Parathyroid adenoma (tissue), 2 donors: ENCODE data around the gene CPE.

Source experiments
- H2AFZ ChIP-seq: fragments of 300-600 bp; sonication (generic); one replicate; pipeline ENCODE4 v1.7.0; 2017; ENCODE audit warnings: antibody characterized with exemption, mild to moderate bottlenecking
- H3K27ac ChIP-seq: fragments of 300-600 bp; sonication (generic); one replicate; pipeline ENCODE4 v1.7.0; 2017
- H3K27me3 ChIP-seq: fragments of 300-600 bp; sonication (generic); one replicate; pipeline ENCODE4 v1.7.0; 2017; ENCODE audit warnings: low read length; ENCODE audit not compliant: control insufficient read depth, insufficient read depth
- H3K36me3 ChIP-seq: fragments of 300-600 bp; sonication (generic); one replicate; pipeline ENCODE4 v1.7.0; 2017; ENCODE audit warnings: low read length; ENCODE audit not compliant: control insufficient read depth, insufficient read depth
- H3K4me1 ChIP-seq: fragments of 300-600 bp; sonication (generic); one replicate; pipeline ENCODE4 v1.7.0; 2017; ENCODE audit warnings: control low read depth
- H3K4me2 ChIP-seq: fragments of 300-600 bp; sonication (generic); one replicate; pipeline ENCODE4 v1.7.0; 2017; ENCODE audit warnings: low read length
- H3K4me3 ChIP-seq: fragments of 300-600 bp; sonication (generic); one replicate; pipeline ENCODE4 v1.7.0; 2017; ENCODE audit warnings: low read depth, low read length
- H3K79me2 ChIP-seq: fragments of 300-600 bp; sonication (generic); one replicate; pipeline ENCODE4 v1.7.0; 2017; ENCODE audit warnings: control low read depth
- H3K9ac ChIP-seq: fragments of 300-600 bp; sonication (generic); one replicate; pipeline ENCODE4 v1.7.0; 2017; ENCODE audit warnings: mild to moderate bottlenecking
- H3K9me3 ChIP-seq: fragments of 300-600 bp; sonication (generic); one replicate; pipeline ENCODE4 v1.7.0; 2017; ENCODE audit warnings: low read length; ENCODE audit not compliant: control insufficient read depth
- CTCF ChIP-seq: fragments of 300-600 bp; sonication (generic); IDR thresholded peaks from one replicate; pipeline ENCODE4 v1.7.0; 2017; ENCODE audit warnings: antibody characterized with exemption, mild to moderate bottlenecking
- donor health status: primary hyperparathyroidism.

The CPE gene

GRCh38 chr4:165384598-165384997 lies 5.8 kb downstream of the CPE start:
- Histone ChIP-seq H3K79me2 (no peaks in the 10 kb centered on the region), H3K9me3 (no peaks in the 10 kb centered on the region), H3K4me3 (no peak overlapping the region), H2AFZ (no peak overlapping the region), H3K27ac (no peak overlapping the region), H3K36me3 (no peaks in the 10 kb centered on the region), H3K9ac (no peak overlapping the region), H3K27me3 (no peaks in the 10 kb centered on the region), H3K4me2 (no peak overlapping the region), H3K4me1 (peaks cover 3% of the 10 kb centered on the region)
- no peak for TF ChIP-seq CTCF

GRCh38 chr4:165385126-165385525 lies 6.3 kb downstream of the CPE start:
- H3K4me3 ChIP-seq, result no peak overlapping the region
- H3K27ac ChIP-seq, result no peak overlapping the region
- no peaks in the 10 kb centered on the region for H3K79me2 ChIP-seq
- no peak for TF ChIP-seq CTCF
- no peaks in the 10 kb centered on the region for H3K9me3 ChIP-seq
- H3K27me3 ChIP-seq, result no peaks in the 10 kb centered on the region
- H2AFZ ChIP-seq, result no peak overlapping the region
- no peaks in the 10 kb centered on the region for H3K36me3 ChIP-seq
- peaks cover 3% of the 10 kb centered on the region for H3K4me1 ChIP-seq
- H3K4me2 ChIP-seq, result no peak overlapping the region
- no peak overlapping the region for H3K9ac ChIP-seq

DNA sequence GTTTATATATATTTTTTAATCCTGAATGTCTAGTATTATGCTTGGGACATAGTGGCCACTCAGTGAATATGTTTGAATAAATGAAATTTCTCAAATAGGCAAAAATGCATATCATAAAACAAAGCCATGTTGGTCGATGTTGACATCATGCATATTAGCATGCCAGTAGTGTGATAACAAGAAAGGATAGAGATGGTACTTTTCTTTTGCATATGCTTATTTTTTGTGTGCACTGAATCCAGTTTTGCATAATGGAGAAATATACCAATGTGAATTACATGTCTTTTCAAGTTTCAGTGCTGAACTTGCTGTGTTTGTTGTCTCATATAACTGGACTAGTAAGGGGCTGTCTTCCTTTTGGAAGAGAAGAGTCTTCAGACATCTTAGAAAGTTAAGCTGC lies 7.5 kb downstream of the CPE start:
- H3K79me2 ChIP-seq, result no peaks in the 10 kb centered on the region
- no peaks in the 10 kb centered on the region for H3K36me3 ChIP-seq
- H3K9ac ChIP-seq, result no peak overlapping the region
- no peak overlapping the region for H3K4me3 ChIP-seq
- no peak overlapping the region for H3K27ac ChIP-seq
- no peak overlapping the region for H3K4me2 ChIP-seq
- H2AFZ ChIP-seq, result no peak overlapping the region
- H3K9me3 ChIP-seq, result no peaks in the 10 kb centered on the region
- TF ChIP-seq CTCF, result no peak
- no peaks in the 10 kb centered on the region for H3K27me3 ChIP-seq
- no peaks in the 10 kb centered on the region for H3K4me1 ChIP-seq

DNA sequence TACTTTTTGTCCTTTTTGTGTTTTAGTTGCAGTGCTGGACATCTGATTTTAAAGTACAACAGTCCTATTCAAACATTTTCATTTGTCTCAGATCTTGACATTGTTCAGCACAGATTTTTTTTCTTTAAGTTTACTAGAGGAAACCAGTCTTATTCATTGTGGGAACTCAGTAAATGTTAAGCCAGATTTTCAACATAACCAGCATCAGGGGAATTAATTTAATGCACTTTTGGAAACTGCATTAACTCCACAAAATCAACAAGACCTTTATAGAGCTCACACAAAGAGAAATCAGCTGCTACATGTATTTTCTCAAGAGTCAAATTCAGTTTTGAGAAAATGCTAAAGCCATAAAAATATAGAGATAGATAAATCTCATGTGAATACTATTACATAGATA lies 9.9 kb downstream of the CPE start:
- Histone ChIP-seq H3K36me3 (no peaks in the 10 kb centered on the region), H3K4me3 (no peak overlapping the region), H2AFZ (no peak overlapping the region), H3K4me2 (no peak overlapping the region), H3K4me1 (no peaks in the 10 kb centered on the region), H3K27me3 (no peaks in the 10 kb centered on the region), H3K79me2 (no peaks in the 10 kb centered on the region), H3K9ac (no peak overlapping the region), H3K27ac (no peak overlapping the region), H3K9me3 (no peaks in the 10 kb centered on the region)
- TF ChIP-seq CTCF, result no peak

DNA sequence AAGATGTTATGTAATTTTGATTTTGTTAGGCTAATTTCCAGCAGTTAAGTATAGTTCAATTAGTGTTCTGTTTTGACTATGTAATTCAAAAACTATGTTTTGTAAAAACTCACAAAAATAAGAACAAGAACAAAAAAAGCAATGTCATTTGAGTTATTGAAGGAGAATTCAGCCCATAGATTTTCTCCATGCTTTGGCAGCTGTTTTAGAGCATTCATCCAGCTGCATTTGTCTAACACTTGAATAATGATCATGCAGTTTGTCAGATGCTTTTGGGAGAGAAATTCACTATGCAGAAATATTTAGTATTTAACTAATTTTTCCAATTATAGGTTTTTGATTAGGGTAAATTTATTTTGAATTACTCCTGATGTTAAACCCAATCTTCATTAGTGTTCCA lies 14.2 kb downstream of the CPE start:
- TF ChIP-seq CTCF, result no peak
- H3K4me1 ChIP-seq, result no peaks in the 10 kb centered on the region
- H2AFZ ChIP-seq, result no peak overlapping the region
- no peak overlapping the region for H3K4me2 ChIP-seq
- no peaks in the 10 kb centered on the region for H3K27me3 ChIP-seq
- H3K27ac ChIP-seq, result no peak overlapping the region
- H3K4me3 ChIP-seq, result no peak overlapping the region
- H3K9me3 ChIP-seq, result no peaks in the 10 kb centered on the region
- H3K36me3 ChIP-seq, result no peaks in the 10 kb centered on the region
- H3K79me2 ChIP-seq, result no peaks in the 10 kb centered on the region
- no peak overlapping the region for H3K9ac ChIP-seq
